Measurements from ENCODE around the gene ZFAND3. TPM values are rescaled to one million over a fixed set of nuclear protein-coding genes. Genes with fewer than 3 reads are reported as not detected.

ZFAND3 gene
- total and polyA plus RNA-seq, 2 of the 4 experiments (the other 2 are of a cell fraction): 10.9 to 26.7 TPM

- Histone ChIP-seq H3K18ac (ENCODE audit: low read depth, low read length) (no peak overlapping the region), H3K36me3 (ENCODE audit: control insufficient read depth, insufficient read depth, low read length) (peaks cover 16% of the 10 kb centered on the region), H3K4ac (ENCODE audit: low read depth, low read length) (no peak overlapping the region), H4K5ac (ENCODE audit: low read depth, low read length) (no peak overlapping the region), H2BK120ac (ENCODE audit: low read depth, low read length) (no peak overlapping the region), H3K27me3 (ENCODE audit: control insufficient read depth, insufficient read depth, low read length) (no peaks in the 10 kb centered on the region), H2BK20ac (ENCODE audit: low read depth, low read length) (no peak overlapping the region), H2BK5ac (ENCODE audit: low read depth, low read length, poor library complexity, severe bottlenecking) (no peak overlapping the region), H3K9ac (ENCODE audit: low read depth, low read length) (no peak overlapping the region), H2AK5ac (ENCODE audit: low read depth, low read length) (no peak overlapping the region), H3K79me1 (ENCODE audit: low read depth in 1 of 2, low read length in 2 of 2) (peaks cover 52 to 83% of the 10 kb centered on the region in 2 experiments), H3K9me1 (ENCODE audit: insufficient read depth, low read length) (peaks cover 6% of the 10 kb centered on the region), H4K20me1 (ENCODE audit: insufficient read depth, low read length) (peaks cover 48% of the 10 kb centered on the region; the same call in 1 of the 2 replicates), H4K91ac (ENCODE audit: insufficient read depth, low read depth, low read length) (no peak overlapping the region), H3K23ac (ENCODE audit: low read depth, low read length) (no peak overlapping the region), H4K8ac (ENCODE audit: low read depth in 2 of 2, low read length in 2 of 2) (no peak overlapping the region), H2BK15ac (ENCODE audit: low read depth, low read length) (no peak overlapping the region), H2AFZ (replicated peaks; ENCODE audit: low read length, poor library complexity) (no peak overlapping the region), H3K9me3 (ENCODE audit: control insufficient read depth, insufficient read depth, low read length) (no peaks in the 10 kb centered on the region), H2AK9ac (replicated peaks; ENCODE audit: low read depth, low read length, poor library complexity) (peak overlapping the region; percentile 11), H3K4me2 (ENCODE audit: low read depth, low read length) (no peak overlapping the region), H3K27ac (ENCODE audit: insufficient read depth, low read length) (no peak overlapping the region), H3K14ac (replicated peaks; ENCODE audit: low read depth, low read length) (no peak overlapping the region), H3K56ac (ENCODE audit: extremely low read depth, insufficient read depth, low read length) (no peak overlapping the region), H3K4me3 (ENCODE audit: insufficient read depth, low read depth, low read length) (no peak overlapping the region), H3K4me1 (ENCODE audit: control insufficient read depth, insufficient read depth, low read length) (peaks cover 10% of the 10 kb centered on the region)
- no peak for ATAC-seq (ENCODE audit: low read depth)
- no peak for DNase-seq
- no TSS peak for BruUV-seq (replicated peaks)
- intact Hi-C loops (cut with micrococcal nuclease) (loop anchor here (10.0 kb wide), 1 partner anchor 321 kb away; no protein-coding TSS in a partner anchor), dilution Hi-C loops (cut with HindIII; ENCODE audit: low sequenced_read_pairs, unreplicated experiment) (no loop called here), in situ Hi-C loops (cut with MboI; ENCODE audit: low sequenced_read_pairs) (no loop called here)
- TF ChIP-seq SMC3 (IDR thresholded peaks at IDR 0.05; ENCODE audit: low read depth, low read length) (no peak), BHLHE40 (IDR thresholded peaks at IDR 0.05; ENCODE audit: low read depth, low read length) (no peak), FOS (IDR thresholded peaks at IDR 0.05; ENCODE audit: low read depth, low read length) (no peak), ELK1 (IDR thresholded peaks at IDR 0.05; ENCODE audit: borderline replicate concordance, low read depth, low read length) (no peak), NFE2L2 (IDR thresholded peaks at IDR 0.05; ENCODE audit: low read depth, low read length) (no peak), CHD1 (IDR thresholded peaks at IDR 0.05; ENCODE audit: low read depth, low read length) (no peak), RCOR1 (IDR thresholded peaks at IDR 0.05; ENCODE audit: insufficient replicate concordance, low read length) (no peak), RFX5 (IDR thresholded peaks at IDR 0.05; ENCODE audit: low read depth, low read length) (no peak), RAD21 (IDR thresholded peaks at IDR 0.05; ENCODE audit: low read length) (no peak), CTCF (conservative IDR thresholded peaks at IDR 0.05; ENCODE audit: low read depth, low read length) (no peak)
- ChIA-PET CTCF (no interaction called here), POLR2A (ENCODE audit: unreplicated experiment) (no interaction called here)
- WGBS, 2 experiments (ENCODE audit: extremely low coverage in 2 of 2, insufficient read length in 1 of 2): 94% methylated on average over 5 of the region's 6 CpGs; no CpG with 5 or more reads in 1 of the 2 experiments
Measured at GRCh38 chr6:38116248-38116647, 296.7 kb downstream of the ZFAND3 start.

Data from IMR-90 (cell line).